Stomach (tissue), 9 donors: Measurements from ENCODE around the gene PLAAT3. TPM values are rescaled to one million over a fixed set of nuclear protein-coding genes. Genes with fewer than 3 reads are reported as not detected.
"Not testable (repeated sequence)": the region's sequence is repeated elsewhere in the genome, so short reads cannot be mapped to it uniquely, and the experiment has no call there.

Experiments
- DNase-seq, 2 donors: peaks; one replicate each; pipeline versions ENCODE4 v3.0.0 to v3.0.0-alpha.2; 2013 to 2019
- H3K27ac ChIP-seq, 5 donors: fragments of 200-600 bp in 4 of 5; sonication (generic) in 4 of 5; one replicate each; pipeline ENCODE4 v1.5.1; 2013 to 2019; ENCODE audit warnings: mild to moderate bottlenecking in 1 of 5, moderate library complexity in 1 of 5
- H3K27me3 ChIP-seq, 3 donors: fragments of 200-600 bp; sonication (generic); one replicate each; pipeline ENCODE4 v1.5.1; 2017 to 2019; ENCODE audit warnings: mixed run types in 1 of 3
- H3K36me3 ChIP-seq, 4 donors: fragments of 200-600 bp; sonication (generic); 1 replicate in 3 of 4; 2 replicates in 1 of 4; pipeline ENCODE4 v1.5.1; 2016 to 2019
- H3K4me1 ChIP-seq, 4 donors: fragments of 200-600 bp; sonication (generic); one replicate each; pipeline ENCODE4 v1.5.1; 2016 to 2019
- H3K4me3 ChIP-seq, 4 donors: fragments of 200-600 bp; sonication (generic) in 3 of 4; one replicate each; pipeline ENCODE4 v1.5.1; 2016 to 2019; ENCODE audit warnings: mild to moderate bottlenecking in 1 of 4
- H3K9me3 ChIP-seq, 4 donors: fragments of 200-600 bp; sonication (generic); one replicate each; pipeline ENCODE4 v1.5.1; 2016 to 2019
- EP300 ChIP-seq: sonication (generic); formaldehyde crosslinking; IDR thresholded peaks from one replicate; pipeline ENCODE4 v1.6.1; 2017; ENCODE audit warnings: antibody characterized with exemption
- POLR2A ChIP-seq, 4 donors: fragments of 450-650 bp; IDR thresholded peaks; one replicate each; pipeline ENCODE4 v1.6.1; 2016; ENCODE audit warnings: antibody characterized with exemption in 4 of 4, control low read depth in 2 of 4, mild to moderate bottlenecking in 1 of 4, moderate library complexity in 1 of 4
- POLR2AphosphoS5 ChIP-seq, 3 donors: sonication (generic); formaldehyde crosslinking; IDR thresholded peaks; one replicate each; pipeline ENCODE4 v1.6.1; 2016; ENCODE audit warnings: antibody characterized with exemption in 3 of 3
- WGBS, 5 donors: extraction: QIAGEN DNeasy Blood & Tissue Kit in 3 of 5; methylation state at CpG; one replicate each; pipeline versions ENCODE4 v1.1.5 to v1.1.7; 2013 to 2018; 5-methylcytosine and 5-hydroxymethylcytosine counted together
- intact Hi-C: fragments of 100-400 bp; cut with DNase I; formaldehyde crosslinking; loops from one replicate; pipeline ENCODE4 v1.15.1; 2023; ENCODE audit warnings: low total_unique reads
- polyA plus RNA-seq, 3 donors: library from polyadenylated mRNA; stranded (reverse); fragments of 200-250 nt; gene quantifications; one replicate each; pipeline ENCODE4 v1.2.3, GENCODE V29; 2013
- total RNA-seq, 5 donors: library from RNA; depleted of rRNA; stranded (reverse); fragments of >200 nt; gene quantifications; one replicate each; pipeline versions ENCODE4 v1.1.0 to v1.2.3, GENCODE V29; 2014 to 2016
- TF ChIP-seq, protein P1 (sequence below), 7 experiments: fragments of 450-650 bp in 4 of 7; fragments of 200-600 bp in 3 of 7; sonication (generic) in 3 of 7; IDR thresholded peaks; one replicate each; pipeline ENCODE4 v1.5.1; 2016 to 2019; ENCODE audit warnings: antibody characterized with exemption in 7 of 7, control low read depth in 2 of 7, mild to moderate bottlenecking in 1 of 7
- donor health status: healthy with polysubstance abuse.
- donor health status: Bipolar disorder and iron deficiency.
- donor health status: healthy.

PLAAT3 gene
- total and polyA plus RNA-seq, 8 donors, result 10.6 to 75.0 (median 38.5) TPM; not detected in 2

DNA sequence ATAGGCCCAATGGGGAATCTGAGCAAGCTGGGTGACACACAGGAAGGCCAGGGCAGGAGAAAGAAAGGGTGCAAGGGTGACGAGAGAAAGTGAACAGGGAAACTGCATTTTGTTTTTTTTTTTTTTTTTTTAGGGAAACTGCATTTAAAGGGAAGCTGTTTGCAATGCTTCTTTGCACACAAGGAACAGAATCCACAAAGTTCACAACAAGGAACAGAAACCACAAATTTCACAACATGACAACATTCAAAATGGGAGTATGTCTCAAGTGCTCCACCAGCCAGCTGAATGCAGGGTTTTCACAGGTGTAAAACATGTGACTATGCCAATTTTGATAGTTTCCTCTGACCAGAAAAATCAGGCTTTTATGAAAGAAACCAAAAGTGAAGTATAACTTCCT lies 6.8 kb upstream of the PLAAT3 start:
- DNase-seq, result peak in 1 of 2 donors; percentile 34
- H3K27ac ChIP-seq, result peak overlapping the region in 3 of 5 donors; percentile 7 to 34 (median 27)
- intact Hi-C loops, result no loop called here
- WGBS, 5 donors, result 63 to 92% (median 76%) methylated on average over 1 of the region's 1 CpG
- no peaks in the 10 kb centered on the region for H3K27me3 ChIP-seq
- TF ChIP-seq EP300 (no peak), POLR2A (IDR thresholded peaks at IDR 0.05) (no peak), POLR2AphosphoS5 (IDR thresholded peaks at IDR 0.05) (no peak)
- TF ChIP-seq, protein P1, sequence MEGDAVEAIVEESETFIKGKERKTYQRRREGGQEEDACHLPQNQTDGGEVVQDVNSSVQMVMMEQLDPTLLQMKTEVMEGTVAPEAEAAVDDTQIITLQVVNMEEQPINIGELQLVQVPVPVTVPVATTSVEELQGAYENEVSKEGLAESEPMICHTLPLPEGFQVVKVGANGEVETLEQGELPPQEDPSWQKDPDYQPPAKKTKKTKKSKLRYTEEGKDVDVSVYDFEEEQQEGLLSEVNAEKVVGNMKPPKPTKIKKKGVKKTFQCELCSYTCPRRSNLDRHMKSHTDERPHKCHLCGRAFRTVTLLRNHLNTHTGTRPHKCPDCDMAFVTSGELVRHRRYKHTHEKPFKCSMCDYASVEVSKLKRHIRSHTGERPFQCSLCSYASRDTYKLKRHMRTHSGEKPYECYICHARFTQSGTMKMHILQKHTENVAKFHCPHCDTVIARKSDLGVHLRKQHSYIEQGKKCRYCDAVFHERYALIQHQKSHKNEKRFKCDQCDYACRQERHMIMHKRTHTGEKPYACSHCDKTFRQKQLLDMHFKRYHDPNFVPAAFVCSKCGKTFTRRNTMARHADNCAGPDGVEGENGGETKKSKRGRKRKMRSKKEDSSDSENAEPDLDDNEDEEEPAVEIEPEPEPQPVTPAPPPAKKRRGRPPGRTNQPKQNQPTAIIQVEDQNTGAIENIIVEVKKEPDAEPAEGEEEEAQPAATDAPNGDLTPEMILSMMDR (IDR thresholded peaks at IDR 0.05), result no peak
- H3K9me3 ChIP-seq, result no peaks in the 10 kb centered on the region
- H3K4me3 ChIP-seq, result no peak overlapping the region
- H3K36me3 ChIP-seq, result no peaks in the 10 kb centered on the region
- peaks cover 0 to 41% (median 27%) of the 10 kb centered on the region in 4 donors for H3K4me1 ChIP-seq

DNA sequence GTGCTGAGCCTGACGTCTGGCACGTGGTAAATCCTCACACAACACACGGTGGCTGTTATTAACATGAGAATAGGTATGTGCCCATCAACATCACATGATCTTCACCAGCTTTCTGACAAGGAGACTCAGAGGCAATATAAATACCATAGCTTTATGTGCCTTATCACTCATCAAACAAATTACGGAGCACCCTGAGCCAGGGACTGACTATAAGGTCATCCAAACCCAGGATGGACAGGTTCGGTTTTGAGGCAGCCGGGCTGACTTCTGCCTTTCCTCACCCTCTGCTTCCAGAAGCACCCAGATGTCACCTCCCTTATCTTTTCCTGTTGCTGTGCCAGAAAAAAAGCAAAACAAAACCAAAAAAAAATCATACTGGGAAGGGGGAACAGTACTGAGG lies 5.7 kb upstream of the PLAAT3 start:
- Histone ChIP-seq H3K4me1 (peaks cover 0 to 41% (median 27%) of the 10 kb centered on the region in 4 donors), H3K27ac (peak overlapping the region in 2 of 5 donors; percentile 27 to 48), H3K4me3 (no peak overlapping the region), H3K27me3 (no peaks in the 10 kb centered on the region), H3K36me3 (no peaks in the 10 kb centered on the region), H3K9me3 (no peaks in the 10 kb centered on the region)
- intact Hi-C loops, result no loop called here
- TF ChIP-seq EP300, result no peak
- no peak for TF ChIP-seq POLR2A (IDR thresholded peaks at IDR 0.05)
- TF ChIP-seq POLR2AphosphoS5 (IDR thresholded peaks at IDR 0.05), result no peak
- TF ChIP-seq, protein P1 (IDR thresholded peaks at IDR 0.05), result no peak
- no peak for DNase-seq
- WGBS, 5 donors, result 18 to 54% (median 40%) methylated on average over 6 of the region's 6 CpGs

DNA sequence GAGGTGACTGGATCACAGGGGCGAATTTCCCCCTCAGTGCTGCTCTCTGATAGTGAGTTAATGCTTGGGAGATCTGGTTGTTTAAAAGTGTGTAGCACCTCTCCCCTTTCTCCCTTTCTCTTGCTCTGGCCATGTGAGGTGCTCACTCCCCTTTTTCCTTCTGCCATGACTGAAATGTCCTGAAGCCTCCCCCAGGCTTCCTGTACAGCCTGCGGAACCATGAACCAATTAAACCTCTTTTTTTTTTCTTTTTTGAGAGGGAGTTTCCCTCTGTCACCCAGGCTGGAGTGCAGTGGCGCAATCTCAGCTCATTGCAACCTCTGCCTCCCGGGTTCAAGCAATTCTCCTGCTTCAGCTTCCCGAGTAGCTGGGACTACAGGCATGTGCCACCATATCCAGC lies 3.5 kb upstream of the PLAAT3 start:
- H3K27ac ChIP-seq, DNase-seq, H3K27me3 ChIP-seq, intact Hi-C loops, H3K4me3 ChIP-seq, H3K9me3 ChIP-seq, H3K36me3 ChIP-seq: not testable (repeated sequence)
- WGBS, 5 donors, result 91 to 97% (median 94%) methylated on average over 5 of the region's 5 CpGs
- peaks cover 0 to 32% (median 22%) of the 10 kb centered on the region in 4 donors for H3K4me1 ChIP-seq

GRCh38 chr11:63616953-63617352 lies 2.7 kb upstream of the PLAAT3 start:
- Histone ChIP-seq H3K27me3 (no peaks in the 10 kb centered on the region), H3K9me3 (no peaks in the 10 kb centered on the region), H3K36me3 (no peaks in the 10 kb centered on the region), H3K4me1 (peaks cover 0 to 32% (median 20%) of the 10 kb centered on the region in 4 donors), H3K4me3 (no peak overlapping the region), H3K27ac (no peak overlapping the region)
- DNase-seq, result no peak
- WGBS, 5 donors, result 69 to 86% (median 83%) methylated on average over 2 to 3 of the region's 3 CpGs
- intact Hi-C loops, result no loop called here
- no peak for TF ChIP-seq EP300
- TF ChIP-seq, protein P1 (IDR thresholded peaks at IDR 0.05), result no peak
- TF ChIP-seq POLR2A (IDR thresholded peaks at IDR 0.05), result no peak
- no peak for TF ChIP-seq POLR2AphosphoS5 (IDR thresholded peaks at IDR 0.05)

DNA sequence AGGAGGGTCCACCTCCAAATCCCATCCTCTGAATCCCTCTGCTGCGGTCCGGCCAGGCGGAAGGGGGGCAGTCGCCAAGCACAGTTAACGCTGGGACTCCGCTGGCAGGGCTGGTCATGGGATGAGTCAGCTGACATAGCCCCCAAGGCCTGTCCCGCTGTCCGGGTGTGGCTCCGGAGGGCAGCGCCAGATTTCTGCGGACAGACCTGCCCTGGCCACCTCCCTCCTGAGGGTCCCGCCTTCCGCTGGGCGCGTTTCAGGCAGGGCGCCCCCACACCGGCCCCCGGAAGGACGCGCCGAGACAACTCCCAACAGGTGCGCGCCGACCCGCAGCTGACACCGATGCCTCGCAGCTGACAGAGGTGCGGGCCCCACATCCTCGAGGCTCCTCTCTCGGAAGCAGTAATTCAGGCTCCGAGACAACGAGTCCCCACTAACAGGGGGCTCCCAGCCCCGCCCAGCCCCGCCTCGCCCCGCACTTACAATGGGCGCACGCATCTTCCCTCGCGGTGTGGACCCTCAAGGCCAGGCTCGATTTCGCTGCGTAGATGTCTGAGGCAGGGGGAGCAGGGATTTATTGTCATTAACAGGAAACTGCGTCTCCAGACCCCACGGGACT lies 607 bp downstream of the PLAAT3 start:
- intact Hi-C loops, result no loop called here
- peak overlapping the region; percentile 56 to 81 (median 78) for H3K4me3 ChIP-seq
- H3K4me1 ChIP-seq, result peaks cover 16 to 51% (median 40%) of the 10 kb centered on the region in 4 donors
- H3K9me3 ChIP-seq, result no peaks in the 10 kb centered on the region
- TF ChIP-seq EP300 (no peak), POLR2AphosphoS5 (IDR thresholded peaks at IDR 0.05) (no peak), POLR2A (IDR thresholded peaks at IDR 0.05) (no peak)
- TF ChIP-seq, protein P1 (IDR thresholded peaks at IDR 0.05), result no peak
- H3K27me3 ChIP-seq, result no peaks in the 10 kb centered on the region
- peak; percentile 44 to 70 for DNase-seq
- H3K36me3 ChIP-seq, result no peaks in the 10 kb centered on the region
- H3K27ac ChIP-seq, result peak overlapping the region; percentile 79 to 91 (median 84)
- WGBS, 5 donors, result 0 to 2% (median 1%) methylated on average over 23 to 45 of the region's 45 CpGs
